H9 (cell line): ENCODE results near the gene RPEL1. TPM values are rescaled to one million over a fixed set of nuclear protein-coding genes. Genes with fewer than 3 reads are reported as not detected.

ENCODE experiments used
- DNase-seq: peaks from one replicate; pipeline ENCODE4 v3.0.0-alpha.2; 2017
- H2AFZ ChIP-seq: one replicate; pipeline ENCODE4 v1.6.1; 2013; ENCODE audit warnings: mild to moderate bottlenecking, low read length, control low read depth, moderate library complexity
- H2AK5ac ChIP-seq: 2 replicates; pipeline ENCODE4 v1.6.1; 2013; ENCODE audit warnings: low read length, control low read depth, mixed read lengths; ENCODE audit not compliant: insufficient read length
- H2BK120ac ChIP-seq: one replicate; pipeline ENCODE4 v1.6.1; 2013; ENCODE audit warnings: low read depth, mild to moderate bottlenecking, low read length, control low read depth, inconsistent platforms; ENCODE audit not compliant: poor library complexity, severe bottlenecking
- H2BK12ac ChIP-seq: 2 replicates; pipeline ENCODE4 v1.6.1; 2013; ENCODE audit warnings: low read length, control low read depth, mixed read lengths, low read depth; ENCODE audit not compliant: insufficient read length
- H2BK15ac ChIP-seq: 2 replicates; pipeline ENCODE4 v1.6.1; 2013; ENCODE audit warnings: low read depth, low read length, control low read depth
- H2BK20ac ChIP-seq: one replicate; pipeline ENCODE4 v1.6.1; 2013; ENCODE audit warnings: low read depth, mild to moderate bottlenecking, low read length, control low read depth, inconsistent platforms; ENCODE audit not compliant: poor library complexity, severe bottlenecking
- H2BK5ac ChIP-seq: 2 replicates; pipeline ENCODE4 v1.6.1; 2013; ENCODE audit warnings: low read length, control low read depth, mixed read lengths; ENCODE audit not compliant: insufficient read length
- H3K14ac ChIP-seq: 2 replicates; pipeline ENCODE4 v1.6.1; 2013; ENCODE audit warnings: low read length, control low read depth; ENCODE audit not compliant: insufficient read depth
- H3K18ac ChIP-seq: 2 replicates; pipeline ENCODE4 v1.6.1; 2013; ENCODE audit warnings: low read depth, mild to moderate bottlenecking, mixed read lengths, low read length, control low read depth; ENCODE audit not compliant: insufficient read length
- H3K23ac ChIP-seq: 2 replicates; pipeline ENCODE4 v1.6.1; 2013; ENCODE audit warnings: low read length, control low read depth, mixed read lengths, low read depth; ENCODE audit not compliant: insufficient read length
- H3K23me2 ChIP-seq: 2 replicates; pipeline ENCODE4 v1.6.1; 2013; ENCODE audit warnings: low read depth, mild to moderate bottlenecking, mixed read lengths, low read length, control low read depth; ENCODE audit not compliant: insufficient read length, poor library complexity, severe bottlenecking
- H3K27ac ChIP-seq: 2 replicates; pipeline ENCODE4 v1.5.1; 2013; ENCODE audit warnings: low read length, control low read depth, mixed read lengths, low read depth; ENCODE audit not compliant: insufficient read length
- H3K27me3 ChIP-seq: 2 replicates; pipeline ENCODE4 v1.6.1; 2013; ENCODE audit warnings: low read length, control low read depth, inconsistent platforms; ENCODE audit not compliant: insufficient read depth
- H3K4ac ChIP-seq: 2 replicates; pipeline ENCODE4 v1.6.1; 2013; ENCODE audit warnings: low read depth, mild to moderate bottlenecking, control low read depth, inconsistent platforms, low read length, moderate library complexity
- H3K4me1 ChIP-seq: 2 replicates; pipeline ENCODE4 v1.6.1; 2013; ENCODE audit warnings: low read length, control low read depth, inconsistent platforms; ENCODE audit not compliant: insufficient read depth
- H3K4me2 ChIP-seq: 2 replicates; pipeline ENCODE4 v1.6.1; 2013; ENCODE audit warnings: low read length, control low read depth, mixed read lengths; ENCODE audit not compliant: insufficient read length, insufficient read depth
- H3K56ac ChIP-seq: 2 replicates; pipeline ENCODE4 v1.6.1; 2013; ENCODE audit warnings: low read depth, mild to moderate bottlenecking, mixed read lengths, low read length, control low read depth; ENCODE audit not compliant: insufficient read length
- H3K79me1 ChIP-seq: 2 replicates; pipeline ENCODE4 v1.6.1; 2013; ENCODE audit warnings: low read depth, mild to moderate bottlenecking, moderate library complexity, low read length, control low read depth, inconsistent platforms; ENCODE audit not compliant: insufficient read depth, poor library complexity, severe bottlenecking
- H3K79me2 ChIP-seq: 2 replicates; pipeline ENCODE4 v1.6.1; 2013; ENCODE audit warnings: low read length, control low read depth, inconsistent platforms; ENCODE audit not compliant: insufficient read depth
- H3K9ac ChIP-seq: 2 replicates; pipeline ENCODE4 v1.6.1; 2013; ENCODE audit warnings: low read length, control low read depth, mixed read lengths; ENCODE audit not compliant: insufficient read length; ENCODE audit errors: extremely low read depth
- H3K9me3 ChIP-seq: one replicate; pipeline ENCODE4 v1.6.1; 2013; ENCODE audit warnings: low read depth, low read length, inconsistent platforms; ENCODE audit not compliant: control insufficient read depth
- H3T11ph ChIP-seq: one replicate; pipeline ENCODE4 v1.6.1; 2013; ENCODE audit warnings: mild to moderate bottlenecking, low read length, control low read depth, inconsistent platforms
- H4K20me1 ChIP-seq: one replicate; pipeline ENCODE4 v1.6.1; 2013; ENCODE audit not compliant: control insufficient read depth, insufficient read length, insufficient read depth
- H4K5ac ChIP-seq: 2 replicates; pipeline ENCODE4 v1.6.1; 2013; ENCODE audit warnings: low read depth, mild to moderate bottlenecking, mixed read lengths, low read length, control low read depth; ENCODE audit not compliant: insufficient read length
- H4K8ac ChIP-seq: replicated peaks from 2 replicates; pipeline ENCODE4 v1.6.1; 2013; ENCODE audit warnings: low read length, control low read depth, mixed read lengths, low read depth; ENCODE audit not compliant: insufficient read length
- H4K91ac ChIP-seq: 2 replicates; pipeline ENCODE4 v1.6.1; 2013; ENCODE audit warnings: low read depth, mild to moderate bottlenecking, moderate library complexity, mixed read lengths, low read length, control low read depth; ENCODE audit not compliant: insufficient read length
- H3K27ac Mint-ChIP-seq, 3 experiments: 2 replicates in 2 of 3; 3 replicates in 1 of 3; pipeline ENCODE4 v1.8.0; 2020 to 2021; ENCODE audit warnings: mixed read lengths in 3 of 3, mild to moderate bottlenecking in 1 of 3, moderate library complexity in 1 of 3
- H3K27me3 Mint-ChIP-seq: 2 replicates; pipeline ENCODE4 v1.8.0; 2021; ENCODE audit warnings: low read depth, mild to moderate bottlenecking, moderate library complexity, mixed read lengths
- H3K36me3 Mint-ChIP-seq, 3 experiments: 2 replicates in 2 of 3; 3 replicates in 1 of 3; pipeline ENCODE4 v1.8.0; 2020 to 2021; ENCODE audit warnings: low read depth in 3 of 3, mixed read lengths in 3 of 3; ENCODE audit not compliant: insufficient read depth in 1 of 3
- H3K4me1 Mint-ChIP-seq, 2 experiments: 2 replicates each; pipeline ENCODE4 v1.8.0; 2020; ENCODE audit warnings: mixed read lengths in 2 of 2
- H3K4me3 Mint-ChIP-seq, 2 experiments: 2 replicates in 1 of 2; 3 replicates in 1 of 2; pipeline ENCODE4 v1.8.0; 2020 to 2021; ENCODE audit warnings: mild to moderate bottlenecking in 2 of 2, mixed read lengths in 2 of 2, moderate library complexity in 1 of 2
- H3K9me3 Mint-ChIP-seq, 2 experiments: 2 replicates in 1 of 2; 3 replicates in 1 of 2; pipeline ENCODE4 v1.8.0; 2020; ENCODE audit warnings: mild to moderate bottlenecking in 2 of 2, mixed read lengths in 2 of 2, moderate library complexity in 1 of 2
- CTCF ChIP-seq: fragments of 200-600 bp; sonication (generic); conservative IDR thresholded peaks from 3 replicates; pipeline ENCODE4 v1.8.0; 2021; ENCODE audit warnings: antibody characterized with exemption, mild to moderate bottlenecking
- WGBS: extraction: QIAGEN DNeasy Blood & Tissue Kit; methylation state at CpG from one replicate; pipeline ENCODE4 v1.1.7; 2013; ENCODE audit warnings: missing lambda C conversion rate, low lambda C conversion rate, mixed read lengths; ENCODE audit not compliant: insufficient read length; ENCODE audit errors: extremely low coverage; 5-methylcytosine and 5-hydroxymethylcytosine counted together
- total RNA-seq: library from RNA; stranded (reverse); gene quantifications from 2 replicates; pipeline ENCODE4 v1.2.1, GENCODE V29; 2021

Gene RPEL1
- total RNA-seq, 1 experiment from 2014 or later: 0.13 TPM

- no peak overlapping the region for H3K9ac ChIP-seq
- peaks cover 10% of the 10 kb centered on the region for H3K23me2 ChIP-seq
- H3K4me2 ChIP-seq: peak overlapping the region; percentile 30
- H3K23ac ChIP-seq: no peak overlapping the region
- TF ChIP-seq CTCF: no peak
- H3K4me1 Mint-ChIP-seq: peaks cover 22 to 26% of the 10 kb centered on the region in 2 experiments
- peak; percentile 94 for DNase-seq
- no peak overlapping the region for H3T11ph ChIP-seq
- H3K14ac ChIP-seq: peak overlapping the region; percentile 71; the same call in 1 of the 2 replicates
- H4K8ac ChIP-seq: no peak overlapping the region
- no peak overlapping the region for H3K56ac ChIP-seq
- H3K27me3 ChIP-seq: peaks cover 11% of the 10 kb centered on the region
- no peak overlapping the region for H2AFZ ChIP-seq
- H2BK20ac ChIP-seq: no peak overlapping the region
- no peak overlapping the region for H2BK12ac ChIP-seq
- no peak overlapping the region for H4K5ac ChIP-seq
- no peaks in the 10 kb centered on the region for H3K9me3 ChIP-seq
- no peak overlapping the region for H2BK15ac ChIP-seq
- peak overlapping the region in 2 of 3 experiments; percentile 21 to 42; a peak in 4 of 7 replicates for H3K27ac Mint-ChIP-seq
- H2AK5ac ChIP-seq: no peak overlapping the region
- H4K20me1 ChIP-seq: no peaks in the 10 kb centered on the region
- no peak overlapping the region for H4K91ac ChIP-seq
- H3K27me3 Mint-ChIP-seq: peaks cover 46% of the 10 kb centered on the region
- no peak overlapping the region for H2BK5ac ChIP-seq
- no peak overlapping the region for H3K27ac ChIP-seq
- no CpG with 5 or more reads among the region's 14 CpGs for WGBS
- no peaks in the 10 kb centered on the region for H3K79me2 ChIP-seq
- no peak overlapping the region for H2BK120ac ChIP-seq
- H3K79me1 ChIP-seq: no peaks in the 10 kb centered on the region
- no peaks in the 10 kb centered on the region; the same call in 1 of the 2 replicates for H3K4me1 ChIP-seq
- no peaks in the 10 kb centered on the region for H3K36me3 Mint-ChIP-seq
- no peak overlapping the region for H3K4ac ChIP-seq
- peak overlapping the region; percentile 29 for H3K18ac ChIP-seq
- peak overlapping the region; percentile 44 to 66 for H3K4me3 Mint-ChIP-seq
- no peaks in the 10 kb centered on the region; a peak in 1 of 5 replicates for H3K9me3 Mint-ChIP-seq
These were observed 36.1 kb downstream of the RPEL1 start for GRCh38 chr10:103281753-103282152.
